Activated CD8-positive, alpha-beta memory T cell treated with anti-CD3 and anti-CD28 coated beads, Interleukin-2, amount 50 U/mL, for 48 hours (primary cell): ENCODE results near the gene ELMO1.

Source experiments
- DNase-seq: peaks from one replicate; pipeline ENCODE4 v3.0.0-alpha.2; 2020

Gene ELMO1

DNA sequence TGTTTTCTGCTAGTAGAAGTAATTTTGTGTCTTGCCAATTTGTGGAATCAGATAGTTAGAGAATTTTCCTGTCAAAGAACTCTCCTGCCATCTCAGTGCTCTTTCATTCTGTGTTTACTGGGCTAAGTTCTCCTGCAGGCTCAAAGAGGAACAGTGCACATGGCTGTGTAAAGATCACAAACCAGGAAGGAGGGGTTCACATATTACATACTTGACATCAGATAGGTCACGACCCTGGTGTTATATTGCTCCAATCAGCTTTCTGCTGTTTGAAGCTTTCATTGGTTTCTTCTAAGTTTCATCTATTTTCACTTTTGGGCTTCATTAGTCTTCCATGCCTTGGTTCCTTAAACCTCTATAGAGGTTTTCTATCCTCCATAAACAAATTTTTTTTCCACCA is 13.5 kb upstream of the ELMO1 start:
- DNase-seq: no peak

DNA sequence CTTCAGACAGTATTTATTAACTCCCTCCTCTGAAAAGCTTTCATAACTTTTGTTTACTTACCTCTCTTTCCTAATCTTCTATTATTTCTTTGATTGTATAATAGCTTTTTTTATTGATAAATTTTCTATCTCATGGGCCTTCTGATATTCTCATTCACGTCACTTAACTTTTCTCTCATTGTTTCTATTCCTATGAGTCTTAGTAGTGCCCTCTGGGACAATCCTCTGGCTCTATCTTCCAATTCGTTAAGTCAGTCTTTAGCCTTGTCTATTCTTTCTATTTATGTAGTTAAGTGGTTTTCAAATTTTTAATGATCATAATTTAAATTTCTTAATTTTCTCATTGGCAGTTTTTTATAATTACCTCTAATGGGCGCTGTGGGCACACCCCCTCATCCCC is 6.4 kb upstream of the ELMO1 start:
- no peak for DNase-seq

DNA sequence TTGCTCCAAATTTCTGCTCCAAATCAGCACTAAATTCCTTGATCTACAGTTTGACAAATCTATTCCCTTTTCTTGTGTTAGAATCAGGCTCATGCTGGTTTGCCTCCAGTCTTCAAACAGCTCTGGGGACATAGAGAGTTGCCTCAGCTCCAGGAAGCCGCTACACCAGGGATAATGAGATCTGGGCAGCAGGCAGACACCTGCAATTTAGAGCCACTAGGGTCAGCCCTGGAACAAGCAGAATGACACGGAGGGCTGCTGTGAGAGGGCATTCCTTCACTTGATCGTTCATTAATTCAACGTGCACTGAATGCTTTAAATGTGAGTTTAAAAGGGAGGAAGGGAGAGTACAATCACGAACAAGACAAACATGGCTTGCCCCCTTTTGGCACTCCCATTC is 3.7 kb upstream of the ELMO1 start:
- DNase-seq: no peak

DNA sequence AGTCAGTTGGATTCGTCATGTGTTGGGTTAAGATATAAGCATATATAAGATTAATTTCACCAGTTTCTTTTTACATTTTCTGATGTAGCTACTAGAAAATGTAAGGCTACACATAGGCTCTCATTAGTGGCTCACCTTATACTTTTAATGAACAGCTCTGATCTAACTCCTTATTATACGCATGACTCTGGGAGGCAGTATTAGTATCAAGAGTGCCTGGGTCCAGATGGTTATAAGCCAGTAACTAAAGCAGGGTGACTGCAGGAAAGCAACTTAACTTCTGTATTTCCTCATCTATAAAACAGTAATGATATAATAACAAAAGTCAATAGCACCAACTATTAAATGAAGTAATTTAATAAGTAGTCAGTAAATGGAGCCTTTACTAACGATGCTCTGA is 1.4 kb upstream of the ELMO1 start:
- no peak for DNase-seq

DNA sequence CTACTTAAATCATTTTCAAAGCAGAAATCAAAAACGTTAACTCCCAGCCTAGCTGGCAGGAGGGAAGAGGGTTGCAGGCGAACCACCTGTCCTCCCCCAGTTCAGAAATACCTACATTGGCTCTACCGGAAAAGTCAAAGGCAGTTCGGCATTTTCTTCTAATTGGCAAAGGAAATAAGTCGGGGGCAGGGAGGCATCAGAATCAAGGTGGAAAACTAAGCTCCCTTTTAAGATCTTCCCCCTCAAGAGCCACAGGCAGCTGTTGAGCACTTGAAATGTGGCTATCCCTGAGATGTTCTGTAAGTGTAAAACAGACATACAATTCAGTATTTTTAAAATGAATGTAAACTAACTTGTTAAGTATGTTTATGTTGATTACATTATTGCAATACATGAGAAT is 957 bp upstream of the ELMO1 start:
- no peak for DNase-seq

DNA sequence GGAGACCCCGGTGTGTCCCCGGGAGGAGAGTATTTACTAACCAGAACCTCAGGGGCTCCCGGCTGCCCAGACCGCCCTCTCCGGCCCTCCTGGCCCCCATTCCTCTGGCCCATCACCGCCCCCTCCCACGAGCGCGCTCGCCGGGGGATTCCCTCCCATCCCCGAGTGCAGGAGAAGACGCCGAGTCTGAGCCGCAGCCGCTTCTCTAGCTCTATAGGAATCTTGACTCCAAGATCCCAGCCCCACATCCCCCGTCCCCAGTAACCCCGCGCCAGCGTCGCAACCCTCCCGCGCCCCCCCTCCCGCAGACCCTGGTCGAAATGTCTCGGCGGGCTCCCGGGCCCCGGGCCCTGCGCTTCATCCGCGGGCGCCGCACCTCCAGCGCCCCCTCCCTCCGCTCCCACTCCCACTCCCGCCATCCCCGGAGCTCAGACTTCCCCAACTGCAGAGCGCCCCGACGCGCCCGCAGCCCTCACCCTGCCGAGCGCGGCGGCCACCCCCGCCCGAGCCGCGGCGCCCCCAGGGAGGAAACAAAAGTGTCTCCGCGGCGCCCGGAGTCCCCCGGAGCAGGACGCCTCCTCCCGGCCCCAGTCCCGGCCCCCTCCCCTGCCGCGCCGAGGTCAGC is 541 bp downstream of the ELMO1 start:
- no peak for DNase-seq

DNA sequence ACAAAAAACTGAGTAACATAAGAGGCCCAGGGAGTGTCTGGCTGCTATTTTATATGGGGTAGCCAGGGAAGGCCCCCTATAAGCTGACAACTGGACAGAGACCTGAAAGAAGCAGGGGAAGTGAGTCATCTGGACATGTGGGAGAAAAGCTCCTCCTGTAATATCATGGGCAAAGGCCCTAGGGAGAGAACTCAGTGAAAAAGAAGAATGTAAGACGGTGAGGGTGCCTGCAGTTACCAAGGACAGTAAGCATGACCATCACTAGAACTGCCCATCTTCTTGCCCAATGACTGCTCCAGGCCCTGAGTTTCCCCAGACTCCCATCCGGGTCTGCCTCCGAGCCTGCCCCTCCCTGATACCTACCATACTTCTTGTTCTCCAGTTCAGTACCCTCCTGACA is 2.3 kb downstream of the ELMO1 start:
- no peak for DNase-seq

DNA sequence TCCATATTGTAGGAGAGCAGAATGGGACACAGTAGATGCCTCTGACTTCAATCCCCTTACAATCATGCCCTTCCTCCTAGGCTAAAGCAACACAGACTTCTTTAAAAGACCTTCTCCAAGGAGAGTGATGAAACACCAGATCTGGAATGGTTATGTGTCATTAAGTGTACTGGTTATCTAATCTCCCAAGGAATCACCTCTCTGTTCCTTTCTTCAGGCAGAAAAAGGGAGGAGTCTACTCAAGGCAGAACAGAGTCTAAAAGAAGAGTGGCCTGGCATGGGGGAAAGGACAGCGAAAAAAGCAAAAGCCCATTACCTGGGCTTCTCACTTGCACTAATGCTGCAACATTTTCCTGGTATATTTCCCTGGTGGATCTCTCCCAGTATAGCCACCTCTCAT is 2.9 kb downstream of the ELMO1 start:
- DNase-seq: no peak

DNA sequence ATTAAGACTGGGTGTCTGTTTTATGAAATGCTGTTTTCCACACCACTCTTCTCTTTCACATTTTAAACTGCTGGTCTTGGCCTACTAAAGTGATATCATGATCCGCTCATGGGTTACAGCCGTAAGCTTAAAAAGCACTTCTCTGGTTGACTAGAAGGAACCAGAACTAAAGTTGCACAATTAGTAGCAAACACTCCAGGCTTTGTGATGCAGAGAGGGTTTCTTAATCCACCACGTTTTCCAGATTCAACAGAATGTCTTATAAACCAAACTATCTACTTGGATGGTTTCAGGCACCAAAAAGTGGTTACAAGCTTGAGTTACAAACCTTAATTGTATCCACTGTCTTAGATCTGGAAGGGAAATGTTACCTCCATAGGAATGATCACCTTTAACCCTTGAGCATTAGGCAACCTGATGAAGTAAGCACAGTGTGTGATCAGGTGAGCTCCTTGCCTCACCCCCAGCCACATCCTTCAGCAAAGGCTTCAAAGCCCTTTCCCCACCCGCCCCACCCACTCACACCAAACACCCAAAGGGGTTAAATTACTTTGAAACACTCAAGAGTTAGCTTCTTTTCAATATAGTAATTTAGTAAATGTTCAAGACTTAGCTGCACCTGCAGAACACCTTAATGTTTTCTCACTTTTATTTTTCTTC is 3.5 kb downstream of the ELMO1 start:
- DNase-seq: no peak

DNA sequence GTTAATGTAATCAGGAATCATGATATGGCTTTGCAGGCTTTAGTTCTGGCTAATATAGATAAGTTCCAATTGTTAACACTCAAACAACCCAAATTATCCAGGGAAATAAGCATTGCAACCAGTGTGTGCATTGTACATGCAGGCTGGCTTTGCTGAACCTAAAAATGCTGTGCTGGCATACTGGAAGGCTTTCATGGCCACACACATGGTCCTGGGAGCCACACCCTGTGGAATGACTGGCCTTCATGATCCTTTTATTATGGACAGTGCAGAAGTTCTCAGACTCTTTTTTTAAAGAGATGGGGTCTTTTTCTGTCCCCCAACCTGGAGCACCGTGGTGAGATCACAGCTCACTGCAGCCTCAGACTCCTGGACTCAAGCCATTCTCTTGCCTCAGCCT is 5.0 kb downstream of the ELMO1 start:
- no peak for DNase-seq

DNA sequence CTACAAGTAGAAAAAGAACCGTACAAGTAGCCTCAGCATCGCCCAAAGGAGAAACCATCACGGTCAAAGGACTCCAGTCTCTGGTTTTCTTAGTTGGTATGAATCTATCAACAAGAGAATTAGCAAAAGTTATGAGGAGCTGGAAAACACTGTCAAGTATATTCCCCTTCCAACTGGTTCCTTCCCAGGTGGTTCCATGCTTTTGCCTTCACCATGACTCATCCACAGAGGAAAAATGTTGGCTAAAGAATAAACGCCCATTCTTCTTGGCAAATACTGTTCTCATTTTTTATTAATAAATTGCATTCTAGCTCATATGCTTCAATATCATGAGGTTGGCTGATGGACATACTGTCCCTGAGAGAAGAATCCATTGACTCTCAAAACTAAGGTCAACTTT is 6.4 kb downstream of the ELMO1 start:
- DNase-seq: no peak

DNA sequence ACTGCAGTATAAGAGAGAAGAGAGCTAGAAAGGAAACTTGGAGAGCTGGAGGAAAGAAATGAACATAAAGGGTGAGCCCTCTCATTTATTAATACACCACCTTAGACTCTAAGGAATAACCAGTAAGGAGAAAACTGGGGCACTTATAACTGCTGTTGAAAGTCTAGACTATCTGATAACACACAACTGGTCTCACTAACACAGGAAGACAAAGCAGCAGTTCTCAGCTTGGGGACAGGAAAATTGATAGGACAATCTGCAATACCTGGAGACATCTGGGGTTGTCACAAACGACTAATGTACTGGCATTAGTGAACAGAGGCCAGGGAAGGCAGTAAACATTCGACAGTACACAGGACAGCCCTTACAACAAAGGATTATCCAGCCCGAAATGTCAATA is 6.8 kb downstream of the ELMO1 start:
- DNase-seq: no peak

DNA sequence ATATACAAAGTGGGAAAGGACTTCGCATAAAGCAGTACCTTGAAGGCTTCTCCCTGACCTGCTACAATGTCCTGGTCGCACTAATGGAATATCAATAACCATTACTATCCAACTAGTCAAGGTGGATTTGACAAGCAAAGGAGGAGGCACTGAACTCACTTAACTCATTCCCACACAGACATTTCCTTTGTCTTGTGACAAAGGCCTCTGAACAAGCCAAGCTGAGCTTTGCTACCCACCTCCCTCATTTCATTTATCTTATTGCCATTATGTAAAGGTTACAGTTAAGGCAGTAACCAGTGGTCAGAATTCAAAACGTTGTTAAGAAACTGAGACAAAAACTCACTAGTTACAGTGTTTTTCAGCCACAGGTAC is 7.3 kb downstream of the ELMO1 start:
- no peak for DNase-seq

DNA sequence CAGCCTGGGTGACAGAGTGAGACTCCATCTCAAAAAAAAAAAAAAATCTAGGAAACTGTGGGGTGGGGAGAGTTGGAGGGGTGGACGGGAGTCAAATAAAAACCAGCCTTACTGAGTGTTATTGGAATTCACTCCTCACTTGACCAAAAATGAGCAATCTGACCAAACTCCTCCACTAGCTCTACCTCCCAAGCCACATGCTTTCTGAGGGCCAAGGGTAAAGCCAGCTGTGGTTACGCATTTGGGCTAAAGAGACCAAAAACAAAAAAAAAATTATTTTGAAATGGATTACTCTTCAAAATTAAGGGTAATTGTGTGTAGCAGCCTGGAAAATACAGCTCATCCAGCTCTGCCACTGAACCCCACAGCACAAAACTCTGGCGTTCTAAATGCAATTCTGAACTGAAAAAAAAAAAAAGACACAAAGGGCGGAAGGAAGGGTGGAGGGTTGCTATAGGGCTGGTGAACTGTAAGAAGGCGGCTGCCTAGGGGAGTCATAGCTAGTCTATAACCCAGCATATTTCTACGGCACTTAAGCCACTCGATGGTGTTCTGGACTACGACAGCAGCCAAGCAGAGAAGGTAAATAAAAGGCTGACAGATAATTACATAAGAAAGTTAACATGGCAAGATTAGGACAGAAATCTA is 7.8 kb downstream of the ELMO1 start:
- DNase-seq: no peak

DNA sequence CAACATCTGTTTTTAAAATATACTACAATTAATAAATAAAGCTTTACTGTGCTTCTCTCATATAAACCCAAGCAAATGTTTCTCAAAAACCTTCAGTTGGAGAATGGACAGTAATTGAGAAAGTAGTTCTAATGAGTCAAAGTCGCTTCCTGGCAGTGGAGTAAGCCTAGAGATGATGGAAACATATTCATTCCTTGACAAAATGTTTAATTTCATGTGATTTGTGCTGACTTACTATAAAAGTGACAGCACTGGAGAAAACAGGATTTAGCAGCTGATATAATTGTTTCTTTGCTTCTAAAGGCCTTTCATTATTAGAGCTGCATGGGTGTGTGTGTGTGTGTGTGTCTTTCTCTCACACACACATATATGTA is 9.0 kb downstream of the ELMO1 start:
- DNase-seq: no peak

DNA sequence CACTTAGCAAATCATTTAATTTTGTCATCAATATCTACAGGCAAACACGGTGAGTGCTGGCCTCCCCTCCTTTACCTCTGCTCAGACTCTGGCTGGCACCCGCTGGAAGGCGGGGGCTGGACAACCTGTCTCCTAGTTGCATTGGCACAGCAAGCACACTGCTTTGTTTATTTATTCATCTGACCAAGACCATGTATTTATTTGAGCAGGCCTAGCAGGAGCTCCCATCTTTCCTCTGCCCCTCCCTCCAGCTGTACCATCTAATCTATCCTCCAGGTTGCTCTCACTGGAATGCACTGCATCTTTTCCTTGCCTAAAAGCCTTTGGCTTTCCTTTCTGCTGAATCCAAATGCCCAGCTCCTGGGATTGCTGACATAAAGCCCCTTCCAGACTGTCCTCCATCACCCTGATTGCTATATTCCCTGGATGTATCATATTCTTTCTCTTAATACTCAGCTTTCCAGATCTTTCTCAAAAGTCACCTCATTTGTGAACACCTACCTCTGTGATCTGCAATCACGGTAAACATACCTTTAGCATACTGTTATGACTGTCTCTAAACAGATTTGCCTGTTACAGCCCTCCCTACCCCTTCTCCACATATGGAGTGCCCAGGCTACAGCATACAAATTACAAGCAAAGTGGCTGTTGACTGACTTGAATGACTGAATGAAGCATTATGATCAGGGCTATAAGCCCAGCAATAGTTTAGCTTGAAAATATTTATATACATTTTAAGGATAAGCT is 9.6 kb downstream of the ELMO1 start:
- no peak for DNase-seq

DNA sequence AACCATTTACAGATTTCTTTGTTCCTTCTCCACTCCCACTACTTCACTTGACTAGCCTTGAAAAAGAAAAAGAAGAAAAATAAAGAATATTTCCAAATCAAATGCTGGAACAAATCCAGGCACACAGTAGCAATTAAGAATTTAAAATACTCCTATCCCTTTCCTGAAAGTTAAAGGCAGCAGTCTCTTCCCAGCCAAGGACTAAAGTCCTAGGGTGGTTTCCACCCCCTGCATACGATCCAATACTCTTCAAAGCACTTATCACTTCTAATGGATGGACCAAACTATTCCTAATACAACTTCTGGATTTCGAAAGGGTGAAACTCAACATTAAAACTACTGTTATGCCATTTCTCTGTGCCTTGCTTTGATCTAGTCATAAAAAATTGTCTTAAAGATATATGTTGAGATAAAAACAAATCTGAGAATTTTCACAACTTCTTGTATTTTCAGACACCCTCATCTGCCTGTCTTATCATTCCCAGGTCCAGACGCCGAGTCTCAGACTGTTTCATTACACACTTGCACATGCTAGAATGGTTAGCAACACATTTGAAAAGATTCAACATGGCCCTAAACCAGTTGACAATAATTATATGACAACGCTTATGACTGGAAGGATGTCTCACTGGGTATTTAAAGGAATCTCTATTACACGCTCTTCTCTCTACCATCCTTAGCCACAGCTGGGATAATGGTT is 13.4 kb downstream of the ELMO1 start:
- no peak for DNase-seq

DNA sequence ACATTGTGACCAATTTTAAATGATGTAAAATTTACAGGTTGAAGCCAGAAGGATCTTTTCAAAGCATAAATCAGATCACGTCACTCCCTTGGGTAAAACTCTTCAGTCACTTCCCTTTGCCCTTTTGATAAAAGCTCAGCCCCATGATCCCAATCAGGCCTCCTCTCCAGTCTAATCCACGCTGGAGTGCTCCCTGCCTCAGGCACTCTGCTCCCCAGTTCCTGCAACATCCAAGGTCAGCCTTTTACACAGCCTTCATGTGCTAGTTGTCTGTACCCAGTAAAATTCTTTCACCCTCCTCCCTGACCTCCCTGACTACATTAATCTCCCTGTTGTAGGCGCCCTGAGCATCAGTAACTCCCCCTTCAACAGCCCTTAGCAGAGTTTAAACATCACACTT is 14.1 kb downstream of the ELMO1 start:
- no peak for DNase-seq

DNA sequence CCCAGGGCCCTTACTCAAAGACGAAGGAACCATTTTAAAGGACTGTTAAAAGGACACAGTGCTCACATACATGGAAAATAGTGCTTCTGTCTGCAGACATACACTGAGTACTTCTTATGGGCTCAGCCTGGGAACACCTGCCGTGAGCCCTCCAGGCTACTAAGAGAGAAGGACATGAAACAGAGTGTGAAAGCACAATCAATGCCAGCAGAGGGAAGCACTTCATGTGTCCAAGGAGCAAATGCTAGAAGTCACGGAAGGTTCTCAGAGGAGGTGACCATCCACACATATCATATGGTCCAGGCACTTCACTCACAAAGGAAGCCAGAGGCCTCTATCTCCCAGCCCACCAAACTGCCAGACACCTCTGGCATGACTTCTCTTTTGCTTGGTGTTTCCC is 15.5 kb downstream of the ELMO1 start:
- DNase-seq: no peak

DNA sequence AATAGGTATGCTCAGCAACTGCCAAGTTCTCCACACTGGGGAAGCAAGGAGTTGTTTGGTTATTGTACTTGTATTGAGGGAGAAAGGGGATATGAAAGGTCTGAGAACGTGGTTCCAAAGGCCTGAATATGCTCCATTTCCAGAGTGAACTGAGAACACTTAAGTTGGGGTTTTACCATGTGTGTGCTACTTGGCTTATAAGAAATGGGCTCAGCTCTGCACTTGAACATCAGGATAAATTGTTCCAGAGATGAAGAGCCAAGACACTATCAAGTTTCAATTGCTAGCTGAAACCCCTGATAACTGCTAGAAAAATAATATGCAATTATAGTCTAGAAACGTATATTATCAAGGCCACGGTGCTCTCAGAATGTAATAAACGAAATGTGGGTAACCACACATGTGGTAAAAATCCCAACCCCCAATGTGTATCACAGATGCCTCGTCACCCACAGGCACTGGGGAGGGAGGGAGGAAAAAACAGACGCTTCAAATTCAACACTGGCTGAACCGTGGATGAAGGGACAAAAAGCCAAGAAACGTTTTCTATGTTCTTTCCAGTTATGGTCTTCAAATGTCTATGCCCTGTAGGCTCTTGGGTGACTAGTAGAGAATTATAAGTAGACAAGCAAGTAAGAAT is 16.3 kb downstream of the ELMO1 start:
- DNase-seq: no peak

DNA sequence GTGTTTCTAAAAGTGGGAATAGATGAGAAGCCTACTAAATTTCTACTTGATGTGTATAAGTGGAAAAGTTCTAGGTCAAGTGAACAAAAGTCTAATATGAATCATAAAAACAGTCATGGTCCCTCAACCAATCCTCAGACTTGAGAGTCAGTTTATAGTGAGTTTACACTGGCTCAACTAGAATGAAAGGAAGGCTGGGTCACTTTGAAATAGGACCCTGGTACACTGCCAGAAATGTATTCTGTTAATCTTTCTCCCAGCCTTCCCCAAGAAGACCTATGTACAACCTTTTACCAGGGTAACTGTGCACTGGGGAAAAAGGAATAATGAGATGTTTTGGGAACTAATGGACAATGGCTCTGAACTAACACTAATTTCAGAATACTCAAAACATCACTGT is 17.3 kb downstream of the ELMO1 start:
- DNase-seq: no peak

DNA sequence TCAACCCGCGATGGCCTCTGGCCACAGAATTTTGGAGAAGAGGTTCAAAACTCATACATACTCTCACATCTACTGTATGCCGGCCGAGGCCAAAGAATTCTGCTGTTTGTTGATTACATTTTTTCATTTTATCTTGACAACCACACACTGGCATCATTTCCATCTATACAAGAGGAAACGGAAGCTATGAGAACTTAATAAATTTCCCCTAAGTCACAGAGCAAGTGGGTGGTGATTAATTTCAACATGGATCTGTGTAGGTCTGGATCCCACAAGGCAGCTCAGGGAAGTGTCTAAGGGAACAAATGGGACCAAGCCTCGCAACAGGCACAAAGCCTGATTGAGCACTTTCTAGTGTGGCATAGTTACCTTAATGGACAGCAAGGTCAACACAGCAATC is 18.0 kb downstream of the ELMO1 start:
- no peak for DNase-seq

DNA sequence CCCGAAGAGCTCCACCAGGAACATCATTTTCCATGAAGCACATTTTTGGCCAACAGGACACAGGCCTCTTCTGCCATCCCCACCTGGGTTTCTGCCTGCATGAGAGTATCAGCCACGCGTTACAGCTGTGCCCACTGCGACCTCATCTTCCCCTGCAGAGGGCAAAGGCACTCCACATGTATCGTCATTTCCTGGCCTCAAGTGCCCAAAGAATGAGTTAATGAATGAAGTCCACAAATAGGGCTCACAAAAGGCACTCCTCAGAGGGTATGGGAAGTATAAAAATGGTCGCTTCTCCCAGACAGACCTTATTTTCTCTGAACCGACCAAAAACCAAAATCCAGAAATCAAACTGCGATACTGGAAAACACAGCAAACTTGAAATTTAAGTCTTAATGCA is 18.5 kb downstream of the ELMO1 start:
- DNase-seq: no peak
